GM18867 (cell line): ENCODE results near the gene RNF222.

ENCODE experiments used
- ATAC-seq: cut with Tn5 transposase; IDR thresholded peaks from one replicate; pipeline ENCODE4 v1.9.1; 2021; ENCODE audit warnings: mild to moderate bottlenecking, moderate library complexity; ENCODE audit not compliant: unreplicated experiment

The RNF222 gene

GRCh38 chr17:8397636-8398035 lies at the start of gene RNF222:
RNF222 (minus strand) TSS chr17:8397827; CDS start chr17:8393461, 4,366 bp downstream.
- no peak for ATAC-seq

GRCh38 chr17:8445536-8445935 lies 47.9 kb upstream of the RNF222 start:
- no peak for ATAC-seq

GRCh38 chr17:8444494-8444893 lies 46.9 kb upstream of the RNF222 start:
- ATAC-seq = no peak

GRCh38 chr17:8443756-8444155 lies 46.1 kb upstream of the RNF222 start:
- ATAC-seq = no peak

GRCh38 chr17:8442310-8442709 lies 44.7 kb upstream of the RNF222 start:
- no peak for ATAC-seq

GRCh38 chr17:8441690-8442089 lies 44.1 kb upstream of the RNF222 start:
- ATAC-seq = no peak

- no peak for ATAC-seq
These were observed 42.1 kb upstream of the RNF222 start for GRCh38 chr17:8439681-8440080.

GRCh38 chr17:8438441-8438840 lies 40.8 kb upstream of the RNF222 start:
- ATAC-seq = no peak

- no peak for ATAC-seq
These were observed 39.2 kb upstream of the RNF222 start for GRCh38 chr17:8436844-8437171.

GRCh38 chr17:8436169-8436843 lies 38.7 kb upstream of the RNF222 start:
- ATAC-seq = peak; percentile 51

GRCh38 chr17:8435245-8436168 lies 37.9 kb upstream of the RNF222 start, which contains the start of gene NDEL1:
NDEL1 (plus strand) TSS chr17:8435884; CDS start chr17:8444272, 8,388 bp downstream.
- ATAC-seq = peak; percentile 92

GRCh38 chr17:8430966-8431365 lies 33.3 kb upstream of the RNF222 start:
- ATAC-seq = no peak

- no peak for ATAC-seq
These were observed 29.2 kb upstream of the RNF222 start for GRCh38 chr17:8426802-8427201.

- no peak for ATAC-seq
These were observed 28.6 kb upstream of the RNF222 start for GRCh38 chr17:8426094-8426720.

GRCh38 chr17:8421571-8421970 lies 23.9 kb upstream of the RNF222 start:
- no peak for ATAC-seq

- ATAC-seq = no peak
These were observed 22.7 kb upstream of the RNF222 start for GRCh38 chr17:8420041-8420934.

- ATAC-seq = no peak
These were observed 21.7 kb upstream of the RNF222 start for GRCh38 chr17:8419305-8419704.

GRCh38 chr17:8418471-8418870 lies 20.8 kb upstream of the RNF222 start:
- ATAC-seq = no peak

GRCh38 chr17:8417806-8418205 lies 20.2 kb upstream of the RNF222 start:
- no peak for ATAC-seq

- no peak for ATAC-seq
These were observed 16.3 kb upstream of the RNF222 start for GRCh38 chr17:8413938-8414337.

GRCh38 chr17:8413328-8413727 lies 15.7 kb upstream of the RNF222 start:
- no peak for ATAC-seq
